GM19455 (cell line): Measurements from ENCODE around the gene ADCY6.
A peak's percentile ranks its signal among the peaks of the same experiment; 100 is the strongest.
"Not testable (repeated sequence)": the region's sequence is repeated elsewhere in the genome, so short reads cannot be mapped to it uniquely, and the experiment has no call there.

ENCODE experiments used
- ATAC-seq: cut with Tn5 transposase; IDR thresholded peaks from one replicate; pipeline ENCODE4 v1.9.1; 2021; ENCODE audit not compliant: unreplicated experiment

The ADCY6 gene

DNA sequence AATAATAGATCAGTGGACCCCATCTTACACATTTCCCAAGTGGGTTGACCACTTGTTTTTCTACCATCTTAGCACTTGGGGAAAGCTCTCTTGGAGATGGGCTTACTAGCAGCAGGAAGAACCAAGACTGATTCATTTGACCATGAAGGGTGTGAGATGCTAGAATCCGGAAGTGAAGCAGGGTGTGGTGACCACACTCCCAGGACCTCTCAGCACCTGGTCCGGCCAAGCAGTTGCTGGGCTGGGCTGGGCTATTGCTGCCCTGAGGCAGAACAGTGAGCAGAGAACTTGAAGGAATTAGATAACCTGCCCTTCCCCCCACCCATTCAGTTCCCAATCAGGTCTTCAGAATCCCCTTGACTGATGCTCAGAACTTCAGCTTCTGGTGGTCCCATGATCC lies 24.4 kb downstream of the ADCY6 start:
- no peak for ATAC-seq

DNA sequence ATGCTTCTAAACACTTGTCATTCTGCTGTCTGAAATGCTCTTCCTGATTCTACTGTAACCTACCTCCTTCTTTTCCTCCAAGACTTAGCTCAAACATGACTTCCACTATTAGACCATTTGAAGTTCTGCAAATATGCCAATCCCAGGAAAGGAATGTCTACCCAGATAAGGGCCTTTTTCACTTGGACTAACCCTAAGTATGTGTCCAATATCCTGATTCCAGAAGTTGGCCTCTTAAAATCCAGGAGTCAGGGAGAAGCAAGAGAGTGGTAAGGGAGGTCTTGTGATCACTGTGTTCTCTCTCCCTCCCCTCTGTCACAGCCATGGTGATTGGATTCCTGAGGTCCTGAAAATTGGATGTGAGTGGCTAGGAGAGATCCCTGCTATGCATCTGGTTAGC lies 30.2 kb downstream of the ADCY6 start:
- no peak for ATAC-seq

DNA sequence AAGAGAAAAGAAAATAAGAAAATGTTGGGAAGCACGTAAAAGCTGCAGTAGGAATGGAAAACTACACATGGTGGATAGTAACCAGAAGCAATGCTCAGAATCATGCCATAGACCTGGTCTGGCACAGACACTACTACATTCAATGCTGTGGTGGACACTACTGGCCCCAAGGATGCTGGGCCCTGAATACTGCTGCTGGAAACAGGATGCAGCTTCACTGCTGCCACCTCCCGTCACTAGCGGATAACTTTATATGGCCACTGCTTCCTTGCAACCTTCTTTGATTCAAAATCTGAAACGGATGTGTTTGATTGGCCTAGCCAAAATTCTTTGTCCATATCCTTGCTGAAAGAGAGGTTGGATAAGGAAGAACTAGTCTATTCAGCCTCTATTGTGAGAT lies 30.7 kb downstream of the ADCY6 start:
- no peak for ATAC-seq

DNA sequence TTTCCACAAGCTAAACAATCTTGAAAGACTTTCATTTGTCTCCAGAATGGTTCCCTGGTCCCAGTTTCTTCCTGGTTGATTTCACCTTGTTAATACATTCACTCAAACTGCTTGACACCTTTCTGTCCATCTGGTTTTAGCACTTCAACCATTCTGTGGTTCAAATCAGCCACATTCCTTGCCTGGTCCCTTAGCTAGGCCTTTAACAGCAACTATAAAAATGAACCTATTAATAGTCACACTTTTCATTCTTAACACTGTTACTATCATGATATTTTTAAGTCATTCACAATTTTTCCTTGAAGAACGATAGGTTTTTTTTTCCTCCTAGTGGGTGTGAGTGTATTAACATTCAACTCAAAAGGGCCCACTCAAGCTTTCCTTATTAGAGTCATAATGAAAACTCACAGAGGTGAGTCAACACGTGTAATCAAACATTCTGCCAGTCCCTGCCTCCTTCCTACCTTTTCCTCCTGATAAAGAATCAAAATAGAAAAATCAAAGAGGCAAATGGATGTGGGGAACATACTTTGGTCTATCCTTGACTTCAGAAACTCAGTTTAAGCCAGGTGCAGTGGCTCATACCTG lies 38.0 kb downstream of the ADCY6 start:
- no peak for ATAC-seq

DNA sequence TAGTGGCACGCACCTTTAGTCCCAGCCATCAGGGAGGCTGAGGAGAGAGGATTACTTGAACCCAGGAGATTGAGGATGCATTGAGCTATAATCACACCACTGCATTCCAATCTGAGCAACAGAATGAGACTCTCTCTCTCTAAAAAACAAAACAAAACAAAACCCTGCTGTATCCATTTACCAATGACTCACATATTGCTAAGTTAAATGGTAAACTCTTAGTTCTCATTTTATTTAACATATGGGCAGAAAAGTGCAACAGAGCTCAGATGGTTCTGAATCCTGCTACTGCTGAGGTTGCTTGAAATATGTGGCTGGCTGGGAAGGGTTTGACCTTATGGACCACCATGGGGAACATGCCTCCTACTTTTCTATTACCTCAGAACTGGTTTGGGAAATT lies 38.7 kb downstream of the ADCY6 start:
- ATAC-seq = no peak

DNA sequence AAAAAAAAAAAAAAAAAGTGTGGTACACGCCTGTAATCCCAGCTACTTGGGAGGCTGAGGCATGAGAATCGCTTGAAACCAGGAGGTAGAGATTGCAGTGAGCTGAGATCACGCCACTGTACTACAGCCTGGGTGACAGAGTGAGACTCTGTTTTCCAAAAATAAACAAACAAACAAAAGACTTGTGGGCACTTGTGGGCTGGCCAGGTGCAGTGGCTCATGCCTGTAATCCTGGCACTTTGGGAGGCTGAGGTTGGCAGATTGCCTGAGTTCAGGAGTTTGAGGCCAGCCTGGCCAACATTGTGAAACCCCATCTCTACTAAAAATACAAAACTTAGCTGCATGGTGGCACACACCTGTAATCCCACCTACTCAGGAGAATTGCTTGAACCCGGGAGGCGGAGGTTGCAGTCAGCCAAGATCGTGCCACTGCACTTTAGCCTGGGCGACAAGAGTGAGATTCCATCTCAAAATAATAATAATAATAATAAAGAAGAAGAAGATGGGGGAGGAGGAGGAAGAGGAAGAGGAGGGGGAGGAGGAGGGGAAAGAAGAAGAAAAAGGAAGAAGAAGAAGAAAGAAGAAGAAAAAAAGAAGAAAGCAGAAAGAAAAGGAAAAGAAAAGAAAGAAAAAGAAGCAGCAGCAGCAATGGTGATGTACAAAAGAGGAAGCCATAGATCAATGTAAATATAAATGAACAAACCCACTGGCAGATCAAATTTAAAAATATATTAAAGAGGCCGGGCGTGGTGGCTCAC lies 44.5 kb downstream of the ADCY6 start:
- ATAC-seq = no peak

DNA sequence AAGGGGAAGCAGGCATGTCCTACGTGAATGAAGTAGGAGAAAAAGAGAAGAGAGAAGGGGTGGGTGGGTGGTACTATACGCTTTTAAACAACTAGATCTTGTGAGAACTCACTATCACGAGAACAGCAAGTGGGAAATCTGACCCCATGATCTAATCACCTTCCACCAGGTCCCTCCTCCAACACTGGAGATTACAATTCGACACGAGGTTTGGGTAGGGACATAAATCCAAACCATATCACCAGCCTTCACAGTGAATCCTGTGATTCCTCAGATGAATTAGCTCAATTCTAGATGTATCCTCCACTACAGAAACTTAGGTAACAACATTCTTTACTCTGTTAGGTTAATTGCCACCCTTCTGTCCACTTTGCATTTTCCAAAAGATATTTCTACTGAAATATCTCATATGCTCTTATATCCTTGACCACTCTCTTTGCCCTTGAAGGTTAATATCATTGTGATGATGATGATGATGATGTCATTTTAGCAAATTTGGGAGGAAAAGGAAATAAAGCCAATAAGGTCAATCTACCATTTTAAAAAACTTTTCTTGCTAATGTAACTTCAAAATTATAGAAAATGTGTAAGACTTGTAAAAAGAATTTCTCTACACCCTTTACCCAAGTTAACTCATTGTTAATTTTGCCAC lies 49.1 kb downstream of the ADCY6 start:
- no peak for ATAC-seq

DNA sequence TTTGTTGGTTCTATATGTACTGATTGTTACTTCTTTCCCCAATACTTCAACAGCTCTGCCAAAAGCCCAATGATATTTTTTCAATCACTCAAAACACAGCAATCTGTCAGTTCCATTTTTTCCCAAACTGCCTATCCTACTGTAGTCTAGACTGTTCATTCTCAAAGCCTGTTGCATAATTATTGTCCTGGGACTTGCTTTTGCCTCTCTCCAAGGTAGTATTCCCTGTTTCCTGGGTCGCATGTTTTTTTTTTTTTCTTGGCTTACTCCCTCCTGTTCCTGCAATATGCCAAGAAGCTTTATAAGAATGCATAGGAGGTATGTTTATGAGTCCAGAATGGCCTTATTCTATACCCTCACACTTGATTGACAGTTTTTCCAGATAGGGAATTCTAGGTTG lies 52.4 kb downstream of the ADCY6 start:
- no peak for ATAC-seq

DNA sequence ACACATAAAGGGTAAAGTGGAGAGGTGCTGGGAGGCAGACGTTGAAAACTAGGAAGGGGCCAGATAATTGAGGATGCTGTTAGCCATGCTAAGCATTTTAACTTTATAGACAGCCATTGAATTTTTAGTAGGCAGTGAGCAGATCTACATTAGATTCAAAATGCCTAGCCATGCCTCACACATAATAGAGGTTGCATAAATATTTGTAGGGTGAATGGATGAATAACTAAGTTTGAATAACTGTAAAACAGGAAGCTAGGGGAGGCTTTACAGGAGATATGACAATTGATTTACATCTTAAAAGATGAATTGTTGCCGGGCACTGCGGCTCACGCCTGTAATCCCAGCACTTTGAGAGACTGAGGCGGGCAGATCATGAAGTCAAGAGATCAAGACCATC lies 60.1 kb downstream of the ADCY6 start:
- ATAC-seq = no peak

DNA sequence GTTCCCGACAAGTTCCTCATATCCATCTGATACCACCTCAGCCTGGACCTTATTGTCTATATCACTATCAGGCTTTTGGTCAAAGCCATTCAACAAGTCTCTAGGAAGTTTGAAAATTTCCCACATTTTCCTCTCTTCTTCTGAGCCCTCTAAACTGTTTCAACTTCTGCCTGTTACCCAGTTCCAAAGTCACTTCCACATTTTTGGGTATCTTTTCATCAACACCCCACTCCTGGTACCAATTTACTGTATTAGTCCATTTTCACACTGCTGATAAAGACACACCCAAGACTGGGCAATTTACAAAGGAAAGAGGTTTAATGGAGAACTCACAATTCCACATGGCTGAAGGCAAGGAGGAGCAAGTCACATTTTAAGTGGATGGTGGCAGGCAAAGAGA lies 68.2 kb downstream of the ADCY6 start:
- not testable (repeated sequence) for ATAC-seq

DNA sequence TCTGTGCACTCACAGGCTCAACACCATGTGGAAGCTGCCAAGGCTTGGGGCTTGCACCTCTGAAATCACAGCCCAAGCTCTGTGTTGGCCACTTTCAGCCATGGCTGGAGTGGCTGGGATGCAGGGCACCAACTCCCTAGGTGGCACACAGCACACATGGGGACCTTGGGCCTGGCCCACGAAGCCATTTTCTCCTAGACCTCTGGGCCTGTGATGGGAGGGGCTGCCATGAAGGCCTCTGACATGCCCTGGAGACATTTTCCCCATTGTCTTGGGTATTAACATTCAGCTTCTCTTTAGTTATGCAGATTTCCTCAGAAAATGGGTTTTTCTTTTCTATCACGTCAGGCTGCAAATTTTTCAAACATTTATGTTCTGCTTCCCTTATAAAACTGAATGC lies 68.7 kb downstream of the ADCY6 start:
- ATAC-seq = not testable (repeated sequence)

DNA sequence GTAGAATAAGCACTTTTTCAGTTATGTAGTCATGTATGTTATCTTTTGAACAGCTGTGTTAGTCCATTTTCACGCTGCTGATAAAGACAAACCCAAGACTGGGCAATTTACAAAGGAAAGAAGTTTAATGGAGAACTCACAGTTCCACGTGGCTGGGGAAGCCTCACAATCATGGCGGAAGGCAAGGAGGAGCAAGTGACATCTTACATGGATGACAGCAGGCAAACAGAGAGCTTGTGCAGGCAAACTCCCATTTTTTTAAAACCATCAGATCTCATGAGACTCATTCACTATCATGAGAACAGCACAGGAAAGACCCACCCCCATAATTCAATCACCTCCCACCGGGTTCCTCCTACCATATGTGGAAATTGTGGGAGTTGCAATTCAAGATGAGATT lies 69.9 kb downstream of the ADCY6 start:
- ATAC-seq = not testable (repeated sequence)

DNA sequence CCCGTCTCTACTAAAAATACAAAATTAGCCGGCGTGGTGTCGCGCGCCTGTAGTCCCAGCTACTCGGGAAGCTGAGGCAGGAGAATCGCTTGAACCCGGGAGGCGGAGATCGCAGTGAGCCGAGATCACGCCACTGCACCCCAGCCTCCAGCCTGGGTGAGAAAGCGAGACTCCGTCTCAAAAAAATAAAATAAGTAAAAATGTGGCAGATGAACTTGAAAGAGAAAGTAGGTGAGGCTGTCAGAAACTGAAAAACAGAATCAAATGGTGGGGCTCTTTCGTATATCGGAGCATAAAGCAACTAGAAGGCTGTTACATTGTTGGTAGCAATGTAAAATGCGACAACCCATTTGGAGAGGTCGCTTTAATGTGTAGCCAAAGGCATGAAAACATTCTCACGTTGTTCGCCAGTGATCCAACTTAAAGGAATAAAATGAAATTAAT lies 71.6 kb downstream of the ADCY6 start:
- ATAC-seq = no peak

DNA sequence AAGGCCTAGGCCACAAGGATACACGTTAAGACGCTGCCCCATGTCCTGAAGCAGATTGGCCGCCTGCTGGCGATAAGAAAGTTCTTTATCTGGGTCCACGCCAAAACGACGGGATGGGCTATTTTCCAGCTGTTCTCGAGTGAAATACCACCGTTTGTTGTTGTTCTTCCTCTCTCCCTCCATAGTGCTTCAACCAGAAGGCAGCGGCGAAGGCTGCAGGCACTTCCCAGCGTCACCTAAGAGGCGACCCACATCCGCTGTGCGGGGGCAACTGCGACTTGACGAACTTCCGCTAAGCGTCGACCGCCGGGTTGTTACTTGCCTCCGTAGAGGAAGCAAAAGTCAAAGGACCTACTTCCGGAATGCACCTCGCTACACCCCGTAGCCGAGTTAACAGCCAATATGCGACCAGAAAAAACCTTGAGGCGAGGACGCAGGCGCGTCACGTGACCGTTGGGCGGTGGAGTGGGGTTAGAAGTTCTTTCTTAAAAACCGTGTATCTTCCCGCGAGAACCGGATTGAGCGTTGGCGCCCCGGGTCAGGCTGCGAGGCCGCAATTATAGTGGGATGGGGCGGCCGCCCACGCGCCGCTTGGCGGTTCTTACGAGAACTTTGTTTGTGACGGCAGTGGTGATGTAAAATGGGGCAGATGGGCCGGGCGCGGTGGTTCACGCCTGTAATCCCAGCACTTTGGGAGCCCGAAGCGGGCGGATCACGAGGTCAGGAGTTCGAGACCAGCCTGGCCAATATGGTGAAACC lies 72.2 kb downstream of the ADCY6 start, which contains the start of gene CCNT1:
CCNT1 (minus strand) TSS at position 215 of the 759 bp plus-strand sequence; CDS start at position 183, 32 bp downstream.
- ATAC-seq = peak; percentile 97
